ENCODE measurements around the gene HSD3B2. TPM values are rescaled to one million over a fixed set of nuclear protein-coding genes. Genes with fewer than 3 reads are reported as not detected.

The HSD3B2 gene
- total RNA-seq, 1 experiment from 2014 or later: 1.0 TPM

- Mint-ChIP-seq H3K9me3 (no peaks in the 10 kb centered on the region), H3K27ac (no peak overlapping the region), H3K36me3 (no peaks in the 10 kb centered on the region), H3K4me1 (peaks cover 9% of the 10 kb centered on the region), H3K4me3 (no peak overlapping the region), H3K27me3 (ENCODE audit: low read depth) (no peaks in the 10 kb centered on the region; the same call in none of the 2 replicates)
- TF ChIP-seq IRF1 (CRISPR knock-in tag; IDR thresholded peaks at IDR 0.05) (no peak), ZNF232 (CRISPR knock-in tag; IDR thresholded peaks at IDR 0.05) (no peak), E2F1 (CRISPR knock-in tag; IDR thresholded peaks at IDR 0.05) (no peak), FOXP1 (CRISPR knock-in tag; IDR thresholded peaks at IDR 0.05; ENCODE audit: borderline replicate concordance) (no peak), ZNF219 (CRISPR knock-in tag; IDR thresholded peaks at IDR 0.05; ENCODE audit: borderline replicate concordance) (no peak), RORB (CRISPR knock-in tag; IDR thresholded peaks at IDR 0.05) (no peak), TP53 (CRISPR knock-in tag; IDR thresholded peaks at IDR 0.05) (no peak), MXD4 (CRISPR knock-in tag; IDR thresholded peaks at IDR 0.05; ENCODE audit: borderline replicate concordance) (no peak), GABPB1 (CRISPR knock-in tag; IDR thresholded peaks at IDR 0.05) (no peak), RELA (CRISPR knock-in tag; IDR thresholded peaks at IDR 0.05; ENCODE audit: borderline replicate concordance) (no peak), ZNF512 (CRISPR knock-in tag; IDR thresholded peaks at IDR 0.05; ENCODE audit: borderline replicate concordance) (no peak), TEAD4 (CRISPR knock-in tag; IDR thresholded peaks at IDR 0.05) (no peak), MLX (CRISPR knock-in tag; IDR thresholded peaks at IDR 0.05) (no peak), SOX15 (CRISPR knock-in tag; IDR thresholded peaks at IDR 0.05) (no peak), KAT7 (CRISPR knock-in tag; IDR thresholded peaks at IDR 0.05; ENCODE audit: borderline replicate concordance) (no peak), SMAD4 (CRISPR knock-in tag; IDR thresholded peaks at IDR 0.05) (no peak), CREM (CRISPR knock-in tag; IDR thresholded peaks at IDR 0.05) (no peak), ZNF425 (CRISPR knock-in tag; conservative IDR thresholded peaks at IDR 0.05) (no peak), ZNF671 (CRISPR knock-in tag; IDR thresholded peaks at IDR 0.05) (no peak), FOXK1 (CRISPR knock-in tag; IDR thresholded peaks at IDR 0.05) (no peak)
- ATAC-seq (no peak), DNase-seq (ENCODE audit: low spot score) (no peak)
- POLR2A ChIA-PET: no interaction called here
- CTCF ChIA-PET: interaction anchor here (0.8 to 1.7 kb wide), 3 partner anchors 19 to 117 kb away, joined by 3 to 5 read pairs (median 4); no protein-coding TSS in a partner anchor
Observed at GRCh38 chr1:119391749-119392148, 23.2 kb upstream of the HSD3B2 start.

GRCh38 chr1:119394085-119394484 lies 20.9 kb upstream of the HSD3B2 start:
- no peaks in the 10 kb centered on the region for H3K4me1 Mint-ChIP-seq
- TF ChIP-seq ZNF425 (CRISPR knock-in tag; conservative IDR thresholded peaks at IDR 0.05) (no peak), ZNF671 (CRISPR knock-in tag; IDR thresholded peaks at IDR 0.05) (no peak), ATF2 (CRISPR knock-in tag; IDR thresholded peaks at IDR 0.05; ENCODE audit: borderline replicate concordance, low read depth) (no peak), CREB1 (CRISPR knock-in tag; IDR thresholded peaks at IDR 0.05) (no peak)
- no peaks in the 10 kb centered on the region for H3K36me3 Mint-ChIP-seq
- H3K27ac Mint-ChIP-seq: no peak overlapping the region
- DNase-seq (ENCODE audit: low spot score) (no peak), ATAC-seq (no peak)
- ChIA-PET POLR2A (no interaction called here), CTCF (no interaction called here)
- no peaks in the 10 kb centered on the region for H3K9me3 Mint-ChIP-seq
- H3K4me3 Mint-ChIP-seq: no peak overlapping the region
- H3K27me3 Mint-ChIP-seq (ENCODE audit: low read depth): no peaks in the 10 kb centered on the region; the same call in none of the 2 replicates

Data from WTC11 (cell line).